Activated T-cell treated with anti-CD3 and anti-CD28 coated beads for 1 hour (primary cell): ENCODE measurements around the gene TADA2A.

ENCODE experiments used
- DNase-seq: peaks from one replicate; pipeline ENCODE4 v3.0.0-alpha.2; 2020; ENCODE audit warnings: low read depth

The TADA2A gene, protein sequence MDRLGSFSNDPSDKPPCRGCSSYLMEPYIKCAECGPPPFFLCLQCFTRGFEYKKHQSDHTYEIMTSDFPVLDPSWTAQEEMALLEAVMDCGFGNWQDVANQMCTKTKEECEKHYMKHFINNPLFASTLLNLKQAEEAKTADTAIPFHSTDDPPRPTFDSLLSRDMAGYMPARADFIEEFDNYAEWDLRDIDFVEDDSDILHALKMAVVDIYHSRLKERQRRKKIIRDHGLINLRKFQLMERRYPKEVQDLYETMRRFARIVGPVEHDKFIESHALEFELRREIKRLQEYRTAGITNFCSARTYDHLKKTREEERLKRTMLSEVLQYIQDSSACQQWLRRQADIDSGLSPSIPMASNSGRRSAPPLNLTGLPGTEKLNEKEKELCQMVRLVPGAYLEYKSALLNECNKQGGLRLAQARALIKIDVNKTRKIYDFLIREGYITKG

DNA sequence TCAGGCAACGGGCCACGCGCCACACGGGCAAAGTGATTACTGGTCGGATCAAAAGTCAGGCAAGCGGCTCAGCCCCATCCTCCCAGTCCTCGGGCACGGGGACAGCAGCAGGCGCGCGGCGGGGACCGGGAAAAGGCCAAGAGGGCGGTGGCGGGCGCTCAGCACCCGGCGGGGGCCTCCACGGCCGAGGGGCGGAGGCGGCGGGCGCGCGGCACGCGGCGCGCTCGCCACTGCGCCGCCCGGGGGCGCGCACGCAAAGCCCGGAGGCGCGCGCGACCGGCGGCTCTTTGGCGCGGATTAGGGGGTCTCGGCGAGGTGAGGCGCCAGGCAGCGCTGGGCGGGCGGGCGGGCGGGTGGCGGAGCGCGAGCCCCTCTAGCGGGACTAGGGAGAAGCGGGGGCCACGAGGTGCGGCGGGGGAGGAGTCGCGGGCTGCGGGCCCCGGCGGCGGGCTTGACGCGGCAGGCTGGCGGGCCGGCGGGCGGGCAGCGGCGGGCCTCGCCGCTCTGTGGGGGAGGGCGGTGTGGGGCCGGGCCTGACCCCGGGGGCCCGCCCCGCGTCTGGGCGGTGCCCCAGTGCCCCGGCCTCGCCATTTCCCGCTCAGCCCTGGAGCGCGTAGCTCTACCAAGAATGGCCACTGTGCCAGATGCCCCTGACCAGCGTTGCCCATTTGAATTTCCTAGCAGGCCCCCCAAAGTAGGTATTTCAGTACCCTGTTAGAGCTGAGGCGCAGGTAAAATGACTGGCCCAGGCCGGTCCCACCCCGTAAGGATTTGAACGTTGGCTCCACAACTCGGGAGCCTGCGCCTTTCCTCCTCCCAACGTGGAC, at the start of gene TADA2A, which contains the start of gene ACACA:
TSS of gene TADA2A (plus strand) at position 252 of the 827 bp plus-strand sequence. CDS start 4,480 bp downstream, outside the sequence.
TSS of gene ACACA (minus strand) at position 202 of the 827 bp plus-strand sequence. CDS start 537 bp downstream, outside the sequence.
- DNase-seq: peak; percentile 61

DNA sequence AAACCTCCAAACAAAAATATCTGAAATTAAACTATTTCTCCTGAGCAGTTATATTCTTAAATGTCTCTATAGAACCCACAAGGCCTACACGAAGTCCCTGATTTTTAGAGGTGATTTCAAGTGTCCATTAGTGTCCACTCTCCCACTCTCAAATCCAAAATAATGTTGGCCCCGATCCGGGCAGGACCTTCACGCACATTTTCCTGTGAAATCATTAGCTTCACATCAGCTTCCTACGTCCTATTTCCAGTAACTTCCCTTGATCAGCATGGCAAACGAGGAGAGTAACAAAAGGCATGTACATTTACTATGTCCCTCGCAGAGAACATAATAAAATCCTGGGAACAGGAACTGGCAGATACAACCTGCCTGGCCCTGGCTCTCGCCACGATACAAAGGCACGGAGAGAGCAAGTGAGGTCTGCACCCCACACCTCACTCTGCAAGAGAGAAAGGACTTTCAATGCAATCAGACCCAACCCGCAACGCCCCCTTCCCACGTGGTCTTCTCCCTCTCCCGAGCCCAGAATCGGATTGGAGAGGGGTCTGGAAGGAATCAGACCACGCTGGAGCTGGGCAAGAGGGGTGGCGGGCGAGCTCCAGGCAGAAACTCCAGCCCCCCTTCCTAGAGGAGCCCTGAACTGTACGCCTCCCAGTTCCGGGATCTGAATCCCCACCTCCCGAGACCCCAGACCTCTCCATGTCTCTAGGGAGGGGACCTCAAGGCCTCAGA, 48.4 kb upstream of the TADA2A start:
- DNase-seq: no peak

DNA sequence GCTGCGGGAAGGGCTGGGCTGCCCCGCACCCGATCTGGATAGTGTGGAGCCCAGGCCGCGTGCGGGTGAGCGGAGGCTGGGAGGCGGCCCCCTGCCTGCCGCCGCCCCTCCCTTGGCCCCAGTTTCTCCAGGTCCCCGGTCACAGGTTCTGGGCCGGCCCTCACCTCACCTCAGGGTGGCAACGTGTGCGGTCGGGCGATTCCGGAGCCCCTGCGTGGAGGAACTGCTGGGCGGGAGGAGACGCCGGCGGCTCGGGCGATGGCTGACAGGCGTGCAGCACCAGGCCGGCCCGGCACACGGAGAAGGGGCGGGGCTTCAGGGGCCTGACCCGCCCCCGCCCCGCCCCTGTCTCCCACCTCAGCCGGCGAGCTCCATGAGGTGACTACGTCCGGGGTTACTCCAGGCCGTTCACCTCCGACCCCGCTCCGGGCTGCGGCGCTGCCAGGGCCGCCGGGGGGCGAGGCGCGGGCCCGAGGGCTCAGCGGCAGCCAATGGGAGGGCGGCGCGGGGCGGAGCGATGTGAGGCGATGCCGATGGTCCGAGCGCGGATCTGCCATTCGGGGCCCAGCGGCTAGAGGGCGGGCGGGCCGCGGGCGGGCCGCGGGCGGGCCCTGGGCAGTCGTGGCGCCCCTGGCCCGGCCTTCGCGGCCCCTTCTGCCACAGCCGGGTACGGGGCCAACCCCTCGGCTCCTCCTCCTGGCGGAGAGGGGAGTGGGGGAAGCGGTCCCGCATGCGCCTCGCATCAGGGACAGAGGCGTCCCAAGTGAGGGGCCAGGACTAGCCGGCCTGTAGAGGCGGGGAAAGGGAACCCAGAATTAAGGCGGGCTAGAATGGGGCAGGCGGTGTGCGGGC, 47.6 kb upstream of the TADA2A start:
- DNase-seq: peak; percentile 71

DNA sequence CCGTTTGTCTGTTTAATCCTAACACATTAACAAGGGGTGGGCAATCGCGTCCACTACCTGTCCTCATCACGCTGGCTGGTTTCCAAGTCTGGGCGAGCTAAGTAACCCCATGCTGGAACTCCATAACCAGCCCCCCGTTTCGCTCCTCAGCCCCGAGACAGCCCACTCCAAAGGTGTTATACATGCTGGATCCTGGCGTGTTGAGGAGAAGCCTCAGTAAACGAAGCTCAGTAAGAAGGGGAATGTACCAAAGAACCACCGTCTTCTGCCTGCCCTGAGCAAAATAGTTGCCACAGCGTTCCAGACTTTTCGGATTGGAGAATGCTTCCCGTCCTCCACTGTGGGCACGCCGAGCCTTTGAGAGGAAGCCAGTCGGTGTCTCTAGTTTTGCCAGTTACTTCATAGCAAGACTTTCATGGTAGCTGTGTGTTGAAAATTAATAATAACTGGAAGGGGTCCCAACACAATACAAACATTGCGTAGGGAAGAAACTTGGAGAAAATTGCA, 47.0 kb upstream of the TADA2A start:
- DNase-seq: peak; percentile 2

DNA sequence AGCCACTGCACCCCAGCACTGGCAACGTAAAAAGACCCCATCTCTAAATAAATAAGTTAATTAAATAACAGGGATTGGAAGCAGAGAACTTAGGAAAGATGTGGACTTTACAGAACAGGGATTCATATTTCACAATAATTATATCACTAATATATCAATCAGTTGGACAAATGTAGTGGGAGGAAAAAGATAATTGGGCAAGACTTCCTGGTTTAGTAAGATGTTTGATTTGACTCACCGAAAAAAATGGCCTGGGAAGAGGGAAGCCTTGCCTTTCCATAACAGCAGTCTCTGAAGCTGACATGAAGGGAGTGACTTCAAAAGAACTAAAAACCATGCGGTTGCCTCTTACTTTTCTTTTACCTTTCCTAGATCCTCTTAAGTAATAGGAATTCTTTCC, 46.1 kb upstream of the TADA2A start:
- no peak for DNase-seq

DNA sequence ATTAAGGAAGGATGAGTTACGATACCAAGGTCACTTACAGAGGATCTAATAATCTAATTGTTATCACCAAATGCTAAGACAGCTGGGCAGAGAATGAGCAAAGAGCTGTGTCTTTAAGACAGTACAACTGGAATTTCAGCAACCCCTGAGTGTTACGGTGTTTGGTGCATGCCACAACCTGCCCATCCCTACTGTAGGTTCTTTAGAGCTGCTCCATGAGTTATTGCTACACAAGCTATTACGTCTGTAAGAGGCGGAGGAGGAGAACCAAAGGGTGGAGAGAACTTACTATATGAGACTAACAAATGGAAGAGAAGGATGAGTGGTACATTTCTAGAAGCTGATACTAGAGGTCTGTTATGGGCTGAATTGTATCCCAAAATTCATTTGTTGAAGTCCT, 45.1 kb upstream of the TADA2A start:
- no peak for DNase-seq

DNA sequence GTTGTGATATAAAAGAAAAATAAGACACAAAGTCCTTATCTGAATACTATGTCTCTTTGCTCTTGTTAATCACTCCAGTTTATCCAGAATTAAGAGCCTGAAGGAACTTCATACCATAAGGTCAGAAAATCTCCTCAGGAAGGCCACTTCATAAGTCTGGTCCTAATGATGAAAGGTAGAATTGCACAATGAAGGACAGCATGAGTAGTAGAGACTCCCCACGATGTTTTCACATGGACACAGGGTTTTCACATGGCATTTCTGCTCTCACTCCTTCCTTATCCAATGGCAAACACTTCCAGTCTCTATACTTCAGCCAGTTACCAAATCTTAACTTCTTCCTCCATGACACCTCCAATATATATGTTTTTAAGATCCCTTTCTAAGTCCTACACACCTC, 41.1 kb upstream of the TADA2A start:
- DNase-seq: no peak

DNA sequence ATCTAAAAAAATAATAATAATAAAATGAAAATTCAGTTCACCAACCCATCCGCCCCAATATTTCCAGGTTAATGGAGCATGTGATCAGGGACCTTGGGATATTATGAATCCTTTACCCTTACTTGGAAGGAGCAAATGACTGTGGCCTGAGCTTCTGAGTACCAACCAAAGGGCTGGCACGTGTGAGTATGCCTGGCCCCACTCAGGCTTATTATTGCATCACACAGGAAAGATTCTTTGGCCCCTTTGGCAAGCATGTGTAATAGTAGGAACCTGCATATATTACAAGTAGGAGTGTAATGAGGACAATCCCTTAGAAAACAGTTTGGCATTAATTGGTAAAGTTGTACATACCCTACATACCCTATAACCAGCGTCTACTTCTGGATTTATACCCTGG, 38.1 kb upstream of the TADA2A start:
- DNase-seq: no peak

DNA sequence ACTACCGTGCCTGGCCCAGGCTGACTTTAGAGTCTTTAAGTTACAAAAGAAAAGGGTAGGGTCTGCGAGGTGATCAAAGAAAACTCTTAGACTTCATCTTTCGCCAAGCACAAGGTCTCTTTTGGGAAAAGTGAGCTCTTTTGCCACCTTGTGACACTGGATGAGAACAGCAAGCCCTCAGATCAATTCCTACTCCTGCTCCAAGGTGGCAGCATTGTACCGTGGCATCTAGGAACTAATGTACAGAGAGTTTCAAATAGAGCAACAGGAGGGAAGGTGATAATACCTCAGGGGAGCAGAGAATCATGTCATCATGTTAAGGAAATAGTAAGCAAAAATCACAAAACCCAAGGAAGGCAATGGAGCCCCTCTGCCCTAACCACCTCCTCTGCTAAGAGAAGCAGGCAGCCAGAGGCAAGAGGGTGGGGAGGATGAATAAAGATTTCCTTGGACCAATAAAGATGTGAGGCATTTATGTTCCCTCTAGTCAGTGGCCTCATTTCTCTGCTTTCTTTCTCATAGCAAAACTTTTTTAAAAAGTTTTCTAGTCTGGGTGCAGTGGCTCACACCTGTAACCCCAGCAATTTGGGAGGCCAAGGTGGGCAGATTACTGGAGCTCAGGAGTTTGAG, 33.0 kb upstream of the TADA2A start:
- peak; percentile 26 for DNase-seq

DNA sequence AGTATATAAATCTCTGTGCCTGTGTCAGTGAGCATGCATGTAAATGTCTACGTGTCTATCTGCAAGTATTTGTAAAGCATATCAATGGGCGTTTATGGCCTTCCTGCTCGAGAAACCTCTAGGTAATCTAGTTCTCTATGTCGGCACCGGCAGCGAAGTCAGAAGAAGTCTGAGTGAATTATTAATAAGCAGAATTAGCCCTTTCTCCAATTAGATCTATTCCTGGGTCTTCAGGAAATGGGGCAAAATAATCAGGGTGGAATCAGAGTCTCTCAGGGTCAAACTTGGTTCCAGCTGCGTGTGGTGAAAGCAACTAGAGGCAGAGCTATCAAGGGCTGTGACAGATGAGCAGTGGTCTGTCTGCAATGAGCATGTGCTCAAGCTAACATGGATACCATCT, 31.0 kb upstream of the TADA2A start, which contains the start of gene C17orf78:
TSS of gene C17orf78 (plus strand) at position 280 of the 400 bp plus-strand sequence. CDS start at position 388, 108 bp downstream.
- DNase-seq: no peak

DNA sequence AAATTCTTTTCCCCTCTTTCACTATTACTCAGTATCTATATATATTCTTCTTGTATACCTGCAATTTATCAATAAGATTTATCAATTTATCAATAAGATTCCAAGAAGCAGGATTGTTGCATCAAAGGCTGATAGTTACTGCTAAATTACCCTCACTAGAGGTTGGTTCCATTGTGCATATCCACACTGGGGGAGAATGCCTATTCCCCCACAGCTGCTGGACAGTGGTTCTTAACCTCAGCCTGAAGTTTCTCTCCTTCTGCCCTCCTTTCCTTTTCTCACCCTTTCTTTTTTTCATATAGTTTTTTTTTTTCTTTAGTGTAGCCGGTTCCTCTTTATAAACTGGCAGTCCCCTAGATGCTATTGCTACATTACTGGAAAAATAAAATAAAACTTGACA, 24.6 kb upstream of the TADA2A start:
- no peak for DNase-seq

DNA sequence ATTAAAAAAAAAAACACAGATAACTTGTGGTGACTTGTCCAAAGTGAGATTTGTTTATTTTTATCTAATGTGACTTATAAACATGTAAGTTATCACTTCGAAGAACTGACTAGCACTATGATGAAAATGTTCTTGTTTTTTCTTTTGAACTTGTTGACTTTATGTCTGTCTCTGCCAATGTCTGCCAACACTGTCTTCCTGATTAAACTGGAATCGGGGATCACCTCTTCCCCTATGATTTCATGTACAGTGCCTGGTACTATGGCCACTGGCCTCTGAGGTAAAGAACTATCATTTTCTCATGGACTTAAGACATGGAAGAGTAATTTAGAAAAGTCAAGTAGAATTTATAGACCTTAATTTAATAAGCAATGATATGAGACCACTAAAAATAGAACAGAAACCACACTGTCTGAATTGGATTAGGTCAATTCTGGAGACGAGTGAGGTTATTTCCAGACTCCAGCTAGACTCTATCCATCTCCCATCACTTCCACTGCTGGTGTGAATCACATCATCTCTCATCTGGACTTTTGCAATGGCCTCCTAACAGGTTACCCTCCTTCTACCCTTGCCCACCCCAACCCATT, 22.0 kb upstream of the TADA2A start:
- no peak for DNase-seq

DNA sequence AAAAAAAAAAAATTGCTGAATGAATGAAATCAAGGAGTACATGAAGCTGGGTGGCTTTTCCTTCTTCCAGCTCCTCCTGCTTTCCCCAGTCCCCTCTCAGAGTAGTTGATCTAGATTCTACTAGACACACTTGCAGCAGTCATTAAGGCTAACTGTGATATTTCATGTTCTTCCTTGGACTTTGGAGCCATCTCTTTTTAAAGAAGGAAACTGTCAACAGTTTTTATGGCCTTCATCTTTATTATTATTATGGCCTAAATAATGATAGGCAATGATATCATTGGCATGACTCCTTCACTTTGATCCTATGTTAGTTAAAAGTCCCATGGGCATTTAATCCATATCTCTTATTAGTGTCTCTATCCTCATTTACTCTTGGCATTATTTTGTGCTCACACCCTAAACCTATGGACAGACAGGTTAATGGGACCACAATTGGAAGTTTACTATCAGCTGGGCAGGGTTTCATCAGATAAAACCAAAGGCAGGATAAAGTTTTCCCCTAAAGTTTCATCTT, 21.2 kb upstream of the TADA2A start:
- DNase-seq: no peak

DNA sequence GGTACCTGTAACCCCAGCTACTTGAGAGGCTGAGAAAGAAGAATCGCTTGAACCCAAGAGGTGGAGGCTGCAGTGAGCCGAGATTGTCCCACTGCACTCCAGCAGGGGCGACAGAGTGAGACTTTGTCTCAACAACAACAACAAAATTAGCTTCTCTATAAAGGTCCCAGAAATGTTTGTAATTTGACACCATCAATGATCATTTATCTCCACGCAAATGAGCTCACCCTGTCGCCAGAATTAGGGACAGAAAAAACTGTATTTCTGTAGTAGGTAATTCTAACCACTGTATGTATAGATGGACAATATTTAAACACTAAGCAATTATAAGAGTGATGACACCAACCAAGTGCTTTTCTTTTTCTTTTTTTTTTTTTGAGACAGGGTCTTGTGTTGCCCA, 20.2 kb upstream of the TADA2A start:
- no peak for DNase-seq

DNA sequence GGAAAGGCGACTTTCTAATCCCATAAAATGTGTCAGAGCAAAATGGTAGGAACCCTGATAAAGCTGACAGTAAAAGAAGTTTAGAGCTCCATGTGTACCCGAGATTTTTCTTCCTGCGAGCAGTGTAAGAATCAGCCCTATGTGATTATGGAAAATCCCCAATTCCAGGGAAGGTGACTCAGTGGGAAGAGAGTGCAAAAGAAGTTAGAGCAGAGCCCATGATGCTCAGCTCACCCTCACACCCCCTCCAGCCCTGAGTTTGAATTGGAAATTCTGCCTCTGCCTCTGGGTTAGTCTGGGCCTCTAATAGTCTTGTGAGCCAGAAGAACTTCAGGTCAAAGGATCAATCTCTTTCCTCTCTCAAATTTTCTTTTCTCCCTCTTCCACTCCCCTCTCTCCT, 18.4 kb upstream of the TADA2A start:
- DNase-seq: no peak

DNA sequence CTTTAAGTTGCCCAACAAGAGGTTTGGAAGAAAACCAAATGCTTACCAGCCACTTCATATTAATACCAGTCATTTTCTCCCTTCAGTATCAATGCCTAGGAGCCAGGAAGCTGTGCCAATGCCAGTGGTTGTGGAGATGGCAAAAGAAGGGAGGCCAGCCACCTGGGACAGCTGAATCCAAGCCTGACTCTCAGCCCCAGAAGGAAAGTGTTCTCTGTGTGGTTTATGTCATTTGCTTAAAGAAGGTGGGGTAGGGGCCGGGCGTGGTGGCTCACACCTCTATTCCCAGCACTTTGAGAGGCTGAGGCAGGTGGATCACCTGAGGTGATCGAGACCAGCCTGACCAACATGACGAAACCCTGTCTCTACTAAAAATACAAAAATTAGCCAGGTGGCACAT, 17.5 kb upstream of the TADA2A start:
- no peak for DNase-seq

DNA sequence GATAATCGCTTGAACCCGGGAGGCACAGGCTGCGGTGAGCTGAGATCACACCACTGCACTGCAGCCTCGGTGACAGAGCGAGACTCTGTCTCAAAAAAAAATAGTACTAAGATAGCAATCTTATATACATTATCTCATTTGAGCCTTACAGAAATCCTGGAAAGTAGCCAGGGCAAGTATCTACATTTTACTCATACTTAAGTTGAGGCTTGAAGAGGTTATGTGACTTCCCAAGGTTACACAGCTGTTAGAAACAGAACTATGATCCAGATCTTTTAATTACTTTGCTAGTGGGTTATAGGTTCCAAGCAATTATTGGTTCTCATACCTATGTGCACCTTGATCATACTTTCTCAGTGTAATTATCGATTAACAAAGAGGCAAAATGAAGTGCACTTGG, 15.5 kb upstream of the TADA2A start:
- no peak for DNase-seq

DNA sequence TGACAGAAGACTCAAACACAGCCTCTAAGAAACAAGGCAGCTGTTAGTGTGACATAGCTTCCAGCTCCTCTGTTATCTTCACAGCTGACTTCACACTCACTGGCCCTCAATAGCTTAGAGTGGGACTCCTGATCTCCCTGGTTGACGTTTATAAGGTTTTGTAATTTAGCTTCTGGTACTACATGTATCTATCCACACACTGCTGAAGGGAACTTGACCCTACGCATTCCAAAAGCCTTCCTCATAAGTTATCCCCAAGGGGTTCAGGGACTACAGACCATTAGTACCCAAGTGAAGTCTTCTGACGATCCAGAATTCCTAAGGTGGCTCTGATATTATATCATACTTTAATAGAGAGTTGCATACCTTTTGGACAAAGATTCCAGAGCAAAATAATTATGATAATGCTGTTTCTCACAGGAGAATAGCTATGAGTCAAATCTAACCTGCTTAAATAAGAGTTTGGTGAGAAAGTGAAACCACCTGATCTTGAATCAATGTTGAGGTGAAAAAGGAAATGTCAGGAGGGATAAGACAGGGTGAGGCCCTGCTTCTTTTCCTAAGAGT, 14.6 kb upstream of the TADA2A start:
- no peak for DNase-seq

DNA sequence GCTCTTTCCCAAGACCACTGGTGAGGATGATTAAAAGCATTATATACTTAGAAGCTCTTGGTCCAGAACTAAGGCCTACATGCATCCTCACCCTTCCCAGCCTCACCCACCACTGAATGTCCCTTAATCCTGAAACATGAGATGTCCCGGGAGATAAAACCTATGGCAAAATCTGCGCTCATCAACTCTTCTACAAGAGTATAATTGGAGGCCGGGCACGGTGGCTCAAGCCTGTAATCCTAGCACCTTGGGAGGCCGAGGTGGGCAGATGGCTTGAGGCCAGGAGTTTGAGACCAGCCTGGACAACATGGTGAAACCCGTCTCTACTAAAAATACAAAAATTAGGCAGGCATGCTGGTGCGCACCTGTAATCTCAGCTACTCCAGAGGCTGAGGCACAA, 13.3 kb upstream of the TADA2A start:
- no peak for DNase-seq
